Breast epithelium (tissue), 3 donors: ENCODE data around the gene OGFR.

Experiments
- CTCF ChIP-seq, 3 donors: fragments of 450-650 bp; IDR thresholded peaks; one replicate each; pipeline ENCODE4 v1.5.1; 2016 to 2017; ENCODE audit warnings: antibody characterized with exemption in 3 of 3, mild to moderate bottlenecking in 3 of 3, moderate library complexity in 3 of 3
- POLR2A ChIP-seq: fragments of 450-650 bp; IDR thresholded peaks from one replicate; pipeline ENCODE4 v1.6.1; 2016; ENCODE audit warnings: antibody characterized with exemption, mild to moderate bottlenecking, moderate library complexity

GRCh38 chr20:62761759-62762131 lies 42.9 kb upstream of the OGFR start:
- TF ChIP-seq CTCF (IDR thresholded peaks at IDR 0.05) (no peak), POLR2A (no peak)
